ENCODE results near the gene UBE2L5. TPM values are rescaled to one million over a fixed set of nuclear protein-coding genes. Genes with fewer than 3 reads are reported as not detected.

UBE2L5 gene
- total RNA-seq, 1 experiment from 2014 or later = not detected

GRCh38 chr13:30404207-30404606 is 18.1 kb upstream of the UBE2L5 start:
- no peak for DNase-seq (ENCODE audit: low read depth)

DNA sequence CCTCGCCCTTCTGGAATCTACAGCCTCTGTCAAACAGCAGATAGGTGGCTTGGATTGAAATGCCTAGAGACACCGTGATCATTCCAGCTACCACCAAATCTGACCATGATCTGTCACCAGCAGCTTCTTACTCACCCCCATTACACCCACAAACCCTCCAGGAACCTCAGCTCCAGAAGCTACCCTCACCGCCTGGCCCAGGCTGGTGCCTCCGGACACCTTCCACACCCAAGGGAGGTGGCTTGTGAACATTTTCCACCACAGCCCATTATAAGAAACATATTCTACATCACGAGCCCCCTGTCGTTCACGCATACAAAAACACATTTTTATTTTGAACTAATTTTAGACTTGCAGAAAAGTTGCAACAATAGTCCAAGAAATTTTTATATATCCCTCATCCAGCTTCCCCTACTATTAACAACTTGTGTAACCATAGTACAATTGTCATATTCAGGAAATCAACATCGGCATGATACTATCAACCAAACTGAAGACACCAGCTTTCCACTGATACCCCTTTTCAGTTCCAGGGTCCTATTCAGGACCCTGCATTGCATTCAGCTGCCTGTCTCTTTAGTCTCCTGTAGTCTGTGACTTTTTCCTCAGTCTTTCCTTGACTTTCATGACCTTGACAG is 15.4 kb upstream of the UBE2L5 start:
- no peak for DNase-seq (ENCODE audit: low read depth)

GRCh38 chr13:30408319-30409101 is 13.8 kb upstream of the UBE2L5 start:
- DNase-seq (ENCODE audit: low read depth) = peak; percentile 83

DNA sequence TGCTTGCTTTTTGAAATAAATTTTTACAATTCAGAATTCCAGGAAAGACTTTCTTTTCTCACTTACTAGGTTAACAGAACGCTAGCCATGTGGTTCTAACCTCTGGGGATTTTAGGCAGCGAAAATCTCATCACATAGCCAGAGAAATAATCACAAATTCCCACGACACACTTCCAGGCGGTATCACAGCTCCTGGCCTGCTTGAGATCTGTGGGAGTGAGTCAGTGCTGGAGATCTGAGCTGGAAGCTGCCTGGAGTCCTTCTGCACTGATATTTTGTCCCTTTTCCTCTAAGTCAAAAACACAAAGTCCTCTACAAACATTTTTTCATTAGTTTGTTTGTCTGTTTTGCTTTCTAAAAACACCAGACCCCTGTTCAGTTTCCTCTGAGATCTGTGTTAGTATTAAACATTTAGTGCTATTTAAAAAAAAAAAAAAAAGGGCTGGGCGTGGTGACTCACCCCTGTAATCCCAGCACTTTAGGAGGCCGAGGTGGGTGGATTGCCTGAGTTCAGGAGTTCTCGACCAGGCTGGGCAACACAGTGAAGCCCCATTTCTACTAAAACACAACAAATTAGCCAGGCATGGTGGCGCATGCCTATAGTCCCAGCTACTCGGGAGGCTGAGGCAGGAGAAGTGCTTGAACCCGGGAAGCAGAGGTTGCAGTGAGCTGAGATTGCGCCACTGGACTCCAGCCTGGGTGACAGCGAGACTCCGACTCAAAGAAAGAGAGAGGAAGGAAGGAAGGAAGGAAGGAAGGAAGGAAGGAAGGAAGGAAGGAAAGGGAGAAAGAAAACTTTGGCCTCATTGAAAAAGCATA is 12.2 kb upstream of the UBE2L5 start:
- peak; percentile 70 for DNase-seq (ENCODE audit: low read depth)

GRCh38 chr13:30410705-30411125 is 11.6 kb upstream of the UBE2L5 start:
- no peak for DNase-seq (ENCODE audit: low read depth)

DNA sequence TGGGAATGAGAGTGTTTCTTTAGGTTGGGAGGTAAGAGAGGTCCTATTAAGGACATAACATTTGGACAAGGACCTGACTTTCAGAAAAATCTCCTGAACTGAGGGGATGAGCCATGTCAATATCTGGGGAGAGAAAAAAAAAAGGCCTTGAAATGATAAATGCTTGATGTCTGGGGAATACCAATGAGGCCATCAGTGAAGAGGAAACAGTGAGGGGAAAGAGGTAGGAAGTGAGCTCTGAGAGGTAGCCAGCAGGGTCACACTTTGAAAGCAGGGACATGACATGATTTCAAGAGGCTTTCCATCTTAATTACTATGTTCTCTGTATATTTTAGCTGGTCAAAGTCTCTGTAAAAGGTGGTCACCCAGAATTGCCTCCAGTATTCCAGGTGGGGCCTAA is 9.9 kb upstream of the UBE2L5 start:
- DNase-seq (ENCODE audit: low read depth) = no peak

DNA sequence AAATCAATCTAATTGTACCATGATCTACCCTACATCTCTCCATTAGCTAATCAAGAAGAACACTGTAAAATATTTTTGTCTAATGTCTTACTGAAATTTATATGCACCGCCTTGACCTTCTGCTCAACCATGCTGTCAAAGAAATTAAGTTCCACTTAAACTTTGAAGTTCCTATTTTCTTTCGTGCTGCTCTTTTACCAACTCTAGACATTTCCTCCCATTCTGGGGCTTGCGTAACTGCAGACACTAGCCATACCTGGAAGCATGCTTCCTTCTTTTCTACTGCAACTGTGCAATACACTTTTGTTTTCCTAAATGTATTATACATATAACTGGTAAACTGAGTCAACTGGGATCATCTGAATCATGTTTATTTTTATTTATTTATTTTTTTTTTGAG is 8.5 kb upstream of the UBE2L5 start:
- DNase-seq (ENCODE audit: low read depth) = no peak

GRCh38 chr13:30415430-30416030 is 6.8 kb upstream of the UBE2L5 start:
- no peak for DNase-seq (ENCODE audit: low read depth)

- no peak for DNase-seq (ENCODE audit: low read depth)
Measured at GRCh38 chr13:30416471-30416870, 5.8 kb upstream of the UBE2L5 start.

DNA sequence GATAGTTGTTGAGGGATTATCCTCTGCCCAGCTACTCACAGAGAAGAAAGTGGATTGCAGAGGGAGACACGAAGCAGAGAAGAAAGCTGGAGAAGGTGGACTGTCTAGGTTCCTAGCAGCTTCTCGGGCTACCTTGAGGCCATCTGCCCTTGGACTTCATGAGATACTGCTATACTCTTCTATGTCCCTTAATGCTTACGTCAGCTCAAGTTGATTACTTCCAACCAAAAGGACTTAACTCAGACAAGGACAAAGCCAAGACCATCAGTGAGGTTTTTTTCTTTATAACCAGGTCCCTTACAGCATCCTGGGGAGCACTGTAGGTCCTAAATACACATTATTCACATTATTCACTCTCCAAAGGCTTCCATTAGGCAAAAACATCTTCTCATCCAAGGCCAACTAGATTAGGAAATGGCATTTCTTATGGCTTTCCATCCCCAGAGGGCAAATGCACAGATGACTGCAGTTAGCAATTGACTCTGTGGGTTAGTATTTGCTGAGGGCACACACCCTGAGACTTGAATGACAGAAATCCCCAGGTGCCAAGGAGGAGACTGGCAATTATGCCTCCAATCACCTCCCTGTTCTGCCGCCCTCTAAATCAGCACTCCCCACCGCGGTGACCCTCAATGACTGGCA is 4.1 kb upstream of the UBE2L5 start:
- no peak for DNase-seq (ENCODE audit: low read depth)

DNA sequence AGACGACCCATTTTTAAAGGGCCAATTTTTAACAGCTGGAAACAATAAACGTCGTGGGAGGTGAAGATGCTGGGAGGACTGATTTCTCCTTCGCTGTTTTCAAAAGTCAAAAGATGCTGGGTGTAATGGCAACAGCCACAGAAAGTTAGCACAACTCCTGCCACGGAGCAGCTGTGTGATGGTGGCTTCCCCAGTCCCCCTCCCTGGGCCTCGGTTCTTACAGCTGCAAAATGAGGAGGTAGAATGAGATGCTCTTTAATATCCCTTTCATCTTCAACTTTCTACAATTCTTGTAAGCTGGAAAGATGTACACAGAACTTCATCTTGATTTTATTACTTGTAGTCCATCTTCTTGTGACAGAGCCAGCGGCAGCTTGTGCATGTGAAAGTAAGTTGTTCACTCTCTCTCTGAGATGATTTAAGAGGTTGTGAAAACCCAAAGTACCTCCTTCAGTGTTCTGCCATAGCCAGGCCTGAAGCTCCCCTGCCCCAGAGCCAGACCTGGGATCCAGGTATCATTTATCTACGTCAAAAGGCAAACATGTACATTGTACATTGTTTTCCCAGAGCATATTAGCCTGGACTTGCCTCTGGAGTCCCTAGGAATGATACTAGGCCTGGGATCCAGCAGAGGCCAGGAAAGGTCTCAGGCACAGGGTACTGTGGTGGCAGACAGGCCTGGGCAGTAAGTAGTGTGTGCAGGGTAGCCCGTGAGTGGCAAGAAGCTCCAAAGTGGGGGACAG is 3.4 kb upstream of the UBE2L5 start:
- DNase-seq (ENCODE audit: low read depth) = no peak

DNA sequence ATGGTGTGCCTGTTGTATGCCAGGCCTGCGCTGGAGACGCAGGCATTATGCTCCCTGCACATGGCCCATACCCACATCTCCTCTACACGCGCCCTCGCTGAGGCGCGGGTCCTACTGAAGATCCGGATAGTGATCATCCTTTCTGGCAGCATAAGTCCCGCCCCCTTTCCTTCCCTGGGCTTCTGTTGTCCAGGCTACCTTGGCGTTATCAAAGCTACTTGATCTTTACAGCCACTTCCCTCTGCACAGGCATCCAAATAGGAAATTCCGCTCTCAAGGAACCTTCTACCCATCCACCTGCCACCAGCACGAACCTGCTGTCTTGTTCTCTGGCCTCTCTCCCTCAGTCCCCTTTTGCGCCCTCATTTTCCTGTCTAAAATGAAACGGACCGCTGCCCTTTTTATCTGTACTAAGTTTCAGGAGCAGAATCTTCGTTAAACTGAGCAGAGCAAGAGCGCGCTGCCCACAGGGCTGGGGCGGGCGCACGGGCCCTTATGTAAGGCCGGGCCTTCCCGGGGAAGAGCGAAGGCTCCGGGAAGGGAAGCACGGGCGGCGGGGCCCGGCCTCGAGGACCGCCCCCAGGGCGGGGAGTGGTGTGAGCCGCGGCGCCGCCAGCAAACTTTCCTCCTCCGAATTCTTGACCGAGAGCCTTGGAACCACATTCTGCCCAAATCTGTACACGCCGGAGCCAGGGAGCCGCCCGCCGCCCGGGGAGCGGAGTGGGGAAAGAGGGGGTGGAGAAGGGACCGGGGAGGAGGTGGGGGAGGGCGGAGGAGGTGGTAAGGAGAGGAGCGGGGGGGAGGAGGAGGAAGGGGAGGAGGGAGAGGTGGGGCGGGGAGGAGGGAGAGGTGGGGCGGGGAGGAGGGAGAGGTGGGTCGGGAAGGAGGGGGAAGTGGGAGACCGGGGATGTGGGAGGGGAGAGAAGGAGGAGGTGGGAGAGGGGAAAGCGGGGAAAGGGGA is 920 bp upstream of the UBE2L5 start:
- DNase-seq (ENCODE audit: low read depth) = peak; percentile 82

GRCh38 chr13:30423891-30424290 is 1.6 kb downstream of the UBE2L5 start:
- DNase-seq (ENCODE audit: low read depth) = no peak

GRCh38 chr13:30429235-30429634 is 6.9 kb downstream of the UBE2L5 start:
- DNase-seq (ENCODE audit: low read depth) = no peak

DNA sequence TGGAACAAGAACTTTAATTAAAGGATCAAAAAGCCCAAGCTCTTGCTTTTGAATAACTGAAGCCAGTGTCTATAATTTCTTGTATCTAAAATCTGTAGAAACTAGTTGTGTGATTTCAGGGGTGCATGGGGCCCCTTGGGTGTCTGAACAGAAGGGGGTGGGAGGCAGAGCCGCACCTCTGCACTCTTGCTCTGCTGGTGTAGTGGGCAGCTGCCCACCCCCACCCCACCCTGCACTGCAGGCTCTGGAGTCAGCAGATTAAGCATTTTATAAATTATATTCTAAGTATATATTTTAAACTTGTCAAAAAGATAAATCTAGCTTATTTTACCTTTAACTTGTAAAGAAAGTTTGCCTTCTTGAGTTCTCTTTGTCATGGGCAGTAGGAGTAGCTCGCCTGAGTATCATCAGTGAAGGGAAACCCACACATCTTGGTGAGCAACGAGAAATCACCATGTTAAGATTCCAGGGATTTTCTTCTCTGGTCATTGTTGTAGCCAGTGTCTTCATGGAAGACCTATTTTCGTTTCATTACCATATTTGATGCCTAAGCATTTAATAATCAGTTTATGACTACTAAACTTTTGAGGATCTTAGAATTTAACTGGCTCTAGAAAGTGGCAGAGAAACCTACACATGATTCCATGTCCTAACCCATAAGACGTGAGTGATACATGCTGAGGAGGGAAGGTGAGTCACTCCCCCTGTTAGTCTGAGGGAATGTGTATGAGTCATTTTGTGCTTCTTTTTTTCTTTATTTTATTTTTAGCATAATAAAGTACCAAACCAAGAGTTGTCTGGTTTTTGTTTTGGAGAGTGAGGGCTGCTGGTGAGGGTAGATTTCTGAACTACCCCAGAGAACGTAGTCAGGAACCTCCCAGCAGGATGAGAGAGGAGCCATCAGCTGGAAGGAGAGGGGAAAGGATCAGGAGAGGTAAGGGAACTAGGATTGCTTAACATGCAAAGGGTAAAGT is 7.7 kb downstream of the UBE2L5 start:
- DNase-seq (ENCODE audit: low read depth) = peak; percentile 86

- peak; percentile 34 for DNase-seq (ENCODE audit: low read depth)
Measured at GRCh38 chr13:30431269-30431940, 9.1 kb downstream of the UBE2L5 start.

DNA sequence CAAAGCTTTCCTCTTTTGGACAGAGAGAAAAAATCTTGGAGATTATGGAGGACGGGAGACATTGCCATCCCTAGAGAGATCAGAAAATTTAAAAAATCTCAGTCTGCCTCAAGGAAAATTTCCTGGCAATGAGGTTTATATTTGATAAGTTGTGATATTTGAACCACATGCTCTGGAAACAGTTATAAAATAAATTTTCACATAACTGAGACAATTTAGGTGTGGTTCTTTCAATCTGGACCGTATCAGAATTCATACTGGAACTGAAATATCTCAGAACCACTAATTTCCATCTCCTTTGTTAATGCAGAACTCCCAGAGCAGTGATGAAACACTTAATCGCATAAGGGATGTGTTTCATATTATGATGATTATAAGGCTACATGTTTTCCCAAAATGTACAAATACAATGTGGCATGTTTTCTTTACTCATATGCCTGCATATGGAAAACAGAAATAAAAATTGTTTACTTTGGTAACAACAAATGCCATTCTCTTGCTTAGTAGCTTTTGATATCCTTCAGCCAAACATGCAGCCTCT is 13.7 kb downstream of the UBE2L5 start:
- DNase-seq (ENCODE audit: low read depth) = no peak

- DNase-seq (ENCODE audit: low read depth) = no peak
Measured at GRCh38 chr13:30437177-30437576, 14.9 kb downstream of the UBE2L5 start.
